Measurements from ENCODE around the gene HOXA11.

HOXA11 gene

DNA sequence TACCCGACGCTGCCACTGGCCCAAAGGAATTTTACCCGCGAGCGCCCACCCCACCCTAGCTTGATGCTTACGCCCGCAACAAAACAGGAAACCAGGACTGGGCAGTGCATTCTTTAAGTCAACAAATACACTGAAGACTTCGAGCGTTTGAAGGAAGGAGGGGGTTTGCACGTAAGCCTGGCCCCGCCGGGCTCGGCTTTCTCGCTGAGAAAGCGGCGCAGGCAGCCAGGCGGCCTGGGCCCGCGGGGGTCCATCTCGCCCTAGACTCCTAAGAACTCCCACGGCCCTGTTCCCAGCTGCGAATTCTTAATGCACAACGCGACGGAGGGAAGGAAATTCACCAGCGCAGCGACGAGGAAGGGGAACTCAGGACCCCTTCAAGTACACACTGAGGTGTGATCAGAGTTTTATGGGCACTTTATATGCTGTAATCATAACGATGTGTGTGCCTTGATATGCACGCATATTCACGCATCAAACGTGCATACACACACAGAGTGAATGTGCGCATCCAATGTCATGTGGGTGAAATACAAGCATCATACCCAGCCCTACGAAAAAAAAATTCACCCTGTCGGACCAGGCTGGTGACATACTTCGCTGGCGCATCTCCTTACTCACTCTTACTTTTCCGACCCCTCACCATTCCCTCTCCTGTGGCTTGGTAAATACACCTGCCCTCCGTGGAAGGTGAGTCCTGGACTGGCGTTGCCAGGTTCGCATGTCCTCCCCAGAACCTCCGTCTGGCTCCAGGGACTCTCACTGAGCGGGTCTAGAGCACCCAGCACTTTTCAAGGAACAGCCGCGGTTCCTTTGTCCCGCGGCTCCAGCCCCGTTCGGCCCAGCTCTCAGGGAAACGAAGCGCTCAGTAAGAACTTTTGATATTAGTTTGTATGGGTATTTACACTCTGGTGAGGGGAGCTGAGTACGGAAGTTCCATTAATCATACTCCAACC is 20.6 kb upstream of the HOXA11 start:
- DNase-seq: no peak

DNA sequence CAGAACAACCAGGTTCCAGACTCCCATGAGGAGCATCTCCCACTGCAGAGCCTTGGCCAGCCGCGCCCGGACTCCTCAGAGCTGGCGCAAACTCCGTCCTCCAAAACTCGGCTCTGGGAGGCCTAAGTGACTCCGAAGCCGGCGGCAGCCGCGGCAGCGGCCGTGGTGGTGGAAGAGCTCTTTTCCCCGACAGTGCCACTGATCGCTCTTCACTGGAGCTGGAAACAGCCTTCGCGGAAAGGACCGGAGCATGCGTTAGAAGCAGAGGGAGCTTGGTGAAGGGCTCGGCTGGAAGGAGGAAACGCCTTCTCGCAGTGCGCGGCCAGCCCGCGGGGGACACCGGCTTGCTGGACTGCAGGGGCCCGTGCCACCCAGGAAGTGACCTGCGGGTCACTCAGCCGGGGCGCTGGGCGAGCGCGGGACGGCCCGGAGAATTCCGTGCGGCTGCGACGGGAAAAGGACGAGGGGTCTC is 19.9 kb upstream of the HOXA11 start:
- DNase-seq: no peak

DNA sequence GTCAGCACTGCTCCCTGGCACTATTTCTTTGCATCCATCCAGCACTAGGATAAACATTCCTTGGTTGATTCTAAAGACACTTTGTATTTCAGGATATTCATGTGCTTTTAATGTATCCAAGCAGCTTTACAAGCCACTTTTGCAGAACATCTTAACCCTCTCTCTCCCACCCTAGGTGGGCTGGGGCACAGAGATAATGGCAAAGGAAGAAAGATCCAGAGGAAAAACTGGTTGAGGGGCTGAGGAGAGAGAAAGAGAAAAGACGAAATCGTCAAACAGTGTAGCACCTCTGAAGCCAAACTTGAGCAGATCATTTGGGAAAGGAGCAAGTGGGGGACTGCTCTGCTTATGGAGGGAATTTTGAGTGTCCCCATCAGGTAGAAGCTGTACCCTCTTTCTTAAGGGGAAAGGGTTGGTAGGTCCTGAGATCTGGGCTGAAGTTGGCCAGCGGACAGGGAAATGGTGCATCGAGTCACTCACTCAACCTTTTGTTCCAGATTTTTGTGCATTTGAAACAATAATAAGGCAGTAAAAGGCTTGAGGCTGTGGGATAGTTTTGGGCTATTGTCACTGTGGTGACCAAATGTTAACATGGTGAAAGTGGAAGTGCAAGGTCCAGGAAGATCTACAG is 19.0 kb upstream of the HOXA11 start:
- DNase-seq: no peak

DNA sequence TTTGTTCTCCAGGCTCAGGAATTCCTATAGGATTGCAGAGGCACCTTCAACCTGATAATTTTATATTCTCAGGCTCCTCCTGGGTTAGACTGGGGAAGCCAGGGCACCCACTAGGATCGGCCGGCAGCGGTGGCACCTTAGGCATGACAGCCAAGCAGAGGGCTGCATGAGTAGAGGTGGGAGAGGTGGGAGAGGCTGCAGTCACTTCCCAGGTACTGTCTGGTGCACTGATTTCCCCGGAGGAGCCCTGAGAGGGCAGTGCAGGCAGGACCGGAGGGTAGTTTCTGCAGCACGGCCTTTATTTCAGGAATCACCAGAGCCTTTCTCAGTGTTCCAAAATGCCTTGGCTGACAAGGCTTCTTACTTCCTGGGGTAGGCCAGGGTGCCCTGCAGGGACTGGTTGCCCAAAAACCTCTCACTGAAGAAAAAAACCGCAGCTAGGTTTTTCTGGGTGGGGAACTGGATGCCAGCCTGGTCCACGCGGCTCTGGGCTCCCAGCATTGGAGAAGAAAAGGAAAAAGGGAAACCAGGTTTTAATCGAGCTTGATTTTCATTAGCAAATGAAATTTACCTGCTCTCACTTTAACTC is 18.4 kb upstream of the HOXA11 start:
- DNase-seq: no peak

DNA sequence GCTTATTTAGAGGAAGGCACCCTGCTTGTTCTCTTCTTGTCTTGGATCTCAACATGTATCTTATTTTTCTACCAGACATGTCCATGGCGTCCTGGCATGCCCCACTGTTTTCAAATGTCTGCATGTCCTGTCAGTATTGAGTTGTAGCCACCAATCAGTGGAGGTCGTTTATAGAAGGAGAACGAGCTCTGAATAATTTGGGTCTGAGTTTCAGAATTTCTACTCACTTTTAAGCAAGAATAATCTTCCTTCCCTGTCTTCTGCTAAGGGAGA is 17.8 kb upstream of the HOXA11 start:
- no peak for DNase-seq

DNA sequence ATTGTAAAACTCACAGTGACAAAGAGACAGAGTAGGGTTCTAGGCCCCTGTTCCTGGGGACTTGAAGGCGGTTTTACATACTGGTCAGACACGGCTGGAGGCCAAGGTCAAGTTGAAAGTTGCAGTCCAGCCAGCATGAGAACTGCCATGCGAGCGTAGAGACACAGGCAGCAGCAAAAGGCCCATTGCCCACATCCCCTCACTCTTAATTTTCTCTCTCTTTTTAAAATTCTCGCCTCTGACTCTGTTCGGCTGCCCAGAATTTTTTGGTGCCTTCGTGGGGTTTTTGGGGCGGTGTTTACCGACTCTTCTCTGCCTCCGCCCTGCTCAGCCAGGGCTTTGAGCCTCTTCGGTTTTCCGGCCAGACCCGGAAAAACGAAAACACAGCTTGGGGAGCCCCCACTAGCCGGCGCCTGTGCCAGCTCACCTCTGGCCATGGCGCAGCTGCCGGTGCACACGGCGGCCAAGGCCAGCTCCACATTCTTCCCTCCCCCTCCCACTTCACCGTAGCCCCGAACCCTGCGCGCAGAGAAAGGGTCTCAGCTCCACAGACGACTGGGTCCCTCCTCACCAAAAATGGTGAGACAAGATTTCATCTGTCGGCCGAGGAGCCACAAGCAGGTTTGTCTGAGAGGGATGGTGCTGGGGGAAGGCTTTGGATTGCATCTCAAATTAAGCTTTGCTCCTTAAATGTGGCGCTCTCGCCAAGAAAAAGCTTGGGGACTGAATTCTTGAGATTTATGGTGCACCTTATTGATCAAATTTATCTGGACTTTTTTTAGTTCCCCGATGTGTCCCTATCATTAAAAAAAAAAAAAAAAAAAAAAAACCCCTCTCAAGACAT is 17.2 kb upstream of the HOXA11 start:
- DNase-seq: no peak

DNA sequence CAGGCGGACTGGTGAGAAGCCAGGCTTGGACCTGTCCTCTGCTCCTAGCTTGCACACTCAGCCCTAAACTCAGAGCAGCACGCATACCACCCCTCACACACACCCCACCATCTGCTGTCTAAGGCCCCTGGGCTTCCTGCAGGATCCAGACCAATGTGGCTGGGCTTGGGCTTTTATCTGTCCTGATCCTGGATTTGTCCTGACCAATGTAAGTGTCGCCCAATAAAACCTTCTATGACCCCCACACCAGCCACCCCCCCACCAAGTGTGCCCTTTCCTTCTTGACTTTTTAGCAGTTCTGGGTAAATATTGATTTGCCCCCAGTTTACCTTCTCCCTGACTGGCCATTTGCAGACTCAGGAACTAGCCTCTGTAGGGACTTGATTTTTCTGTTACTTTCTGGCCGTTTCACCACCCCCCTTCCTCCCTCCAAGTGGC is 16.6 kb upstream of the HOXA11 start:
- DNase-seq: no peak

DNA sequence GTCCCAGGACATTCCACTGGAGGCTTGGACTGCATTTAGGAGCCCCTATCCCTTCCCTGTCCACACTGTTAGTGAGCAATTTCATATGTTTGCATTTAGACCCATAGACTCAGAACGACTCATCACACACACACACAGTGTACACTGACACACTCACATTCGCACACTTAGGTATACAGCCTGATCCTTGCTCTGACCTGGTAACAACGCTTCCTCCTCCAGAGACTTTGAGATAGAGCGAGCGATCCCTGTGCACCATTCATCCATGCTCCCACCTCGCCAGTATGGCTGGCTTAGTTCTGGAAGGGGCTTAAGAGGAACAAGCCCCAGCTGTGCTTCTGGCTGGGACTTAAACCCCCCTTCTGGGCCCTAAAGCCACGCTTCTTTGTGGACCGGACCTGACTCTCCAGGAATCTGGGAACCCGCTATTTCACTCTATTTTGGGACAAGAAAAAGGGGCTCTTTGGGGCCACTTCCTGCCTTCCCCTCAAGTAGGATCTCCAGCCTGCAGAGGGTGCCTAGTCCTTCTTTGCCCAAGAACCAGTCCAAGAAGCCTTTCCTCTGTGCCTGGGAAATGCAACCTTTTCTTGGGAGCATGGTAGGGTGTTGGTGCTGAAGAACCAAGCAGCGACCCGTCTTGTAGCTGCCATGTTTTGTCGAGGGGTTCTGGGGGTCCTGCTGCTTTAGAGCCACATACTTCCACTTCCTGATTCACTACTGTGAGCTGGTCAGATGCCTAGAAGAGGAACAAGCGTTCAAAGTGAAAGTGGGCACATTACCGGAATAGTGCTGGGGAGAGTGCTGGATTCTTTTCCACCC is 15.9 kb upstream of the HOXA11 start:
- no peak for DNase-seq

DNA sequence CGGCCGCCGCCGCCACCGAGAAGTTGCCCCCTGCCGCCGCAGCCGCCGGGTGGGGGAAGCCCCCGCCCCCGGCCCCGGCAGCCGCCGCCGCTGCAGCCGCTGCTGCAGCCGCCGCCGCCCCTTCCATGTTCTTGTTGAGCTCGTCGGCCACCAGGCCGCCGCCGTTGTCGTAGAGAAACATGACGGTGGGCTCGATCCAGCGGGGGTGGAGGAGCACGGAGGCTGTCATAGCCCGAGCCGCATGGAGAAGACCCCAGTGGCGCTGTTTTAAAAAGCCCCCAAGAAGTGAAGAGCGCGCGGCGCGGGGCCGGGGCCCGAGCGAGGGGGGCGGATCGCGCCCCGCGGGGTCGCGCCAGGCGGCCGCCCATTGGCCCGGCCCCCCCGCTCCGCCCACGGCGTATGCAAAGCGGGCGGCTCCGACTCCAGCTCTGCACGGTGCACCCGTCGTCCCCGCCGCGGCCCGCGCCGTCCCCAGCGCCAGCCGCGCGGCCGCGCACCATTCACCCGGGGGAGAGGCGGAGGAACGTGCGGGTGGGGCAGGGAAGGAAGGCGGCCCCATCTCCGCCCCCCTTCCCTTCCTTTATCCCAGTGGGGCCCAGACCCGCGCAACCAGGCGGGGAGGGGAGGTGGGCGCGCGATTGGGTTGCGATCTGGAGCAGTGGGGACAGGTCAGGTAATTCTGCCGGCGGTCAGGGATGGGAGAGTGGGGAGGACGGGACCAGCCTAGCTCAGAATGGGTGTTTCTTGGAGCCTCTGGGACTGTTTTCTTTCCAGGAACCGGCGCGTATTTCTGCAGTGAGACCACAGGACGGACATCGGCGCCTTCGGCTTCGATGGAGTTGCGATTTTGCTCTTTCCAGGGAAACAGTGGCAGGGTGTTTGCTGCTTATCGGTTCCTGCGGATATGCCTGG is 15.1 kb upstream of the HOXA11 start, which contains the start of gene HOXA13:
Gene HOXA13, minus strand, starts transcription at position 243 of the 912 bp plus-strand sequence. Its CDS starts 14 bp downstream, at position 229.
- DNase-seq: peak; percentile 15

DNA sequence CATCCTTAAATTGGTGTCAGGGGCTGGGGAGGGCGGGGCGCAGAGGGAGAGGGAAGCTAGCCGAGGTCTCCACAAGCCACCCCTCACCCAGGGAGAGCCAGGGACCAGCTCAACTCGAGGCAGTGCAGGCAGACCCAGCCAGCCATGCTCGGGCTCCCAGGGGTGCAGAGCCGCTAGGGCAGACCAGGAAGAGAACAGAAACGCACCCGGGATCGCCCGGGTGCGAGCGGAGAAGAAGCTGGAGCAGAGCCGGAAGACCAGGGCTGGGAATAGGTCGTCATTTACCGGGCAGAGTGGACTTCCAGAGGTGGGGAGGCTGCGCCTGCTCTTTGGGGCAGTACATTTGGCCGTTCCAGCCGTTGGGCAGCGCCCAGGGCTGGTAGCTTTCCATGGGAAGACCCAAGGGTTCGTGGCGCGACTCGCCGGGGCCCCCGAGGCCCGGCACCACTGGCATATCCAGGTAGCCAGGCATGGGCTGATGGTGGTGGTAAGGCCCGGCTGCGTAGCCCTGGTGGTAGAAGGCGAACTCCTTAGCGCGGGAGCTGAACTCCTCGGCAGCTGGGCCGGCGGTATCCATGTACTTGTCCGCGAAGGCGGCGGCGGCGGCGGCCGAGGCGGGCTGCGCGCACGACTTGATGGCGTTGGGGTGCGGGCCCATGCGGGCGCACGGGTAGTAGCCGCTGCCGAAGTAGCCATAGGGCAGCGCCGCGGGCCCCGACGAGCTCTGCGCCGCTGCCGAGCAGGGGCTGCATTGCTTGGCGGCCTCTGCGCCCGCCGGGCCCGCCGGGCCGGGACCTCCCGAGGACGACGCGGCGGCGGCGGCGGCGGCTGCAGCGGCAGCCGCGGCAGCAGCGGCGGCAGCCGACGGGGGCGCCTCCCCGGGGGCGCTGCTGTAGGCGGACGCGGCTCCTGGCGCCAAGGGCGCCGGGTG is 14.1 kb upstream of the HOXA11 start:
- no peak for DNase-seq

DNA sequence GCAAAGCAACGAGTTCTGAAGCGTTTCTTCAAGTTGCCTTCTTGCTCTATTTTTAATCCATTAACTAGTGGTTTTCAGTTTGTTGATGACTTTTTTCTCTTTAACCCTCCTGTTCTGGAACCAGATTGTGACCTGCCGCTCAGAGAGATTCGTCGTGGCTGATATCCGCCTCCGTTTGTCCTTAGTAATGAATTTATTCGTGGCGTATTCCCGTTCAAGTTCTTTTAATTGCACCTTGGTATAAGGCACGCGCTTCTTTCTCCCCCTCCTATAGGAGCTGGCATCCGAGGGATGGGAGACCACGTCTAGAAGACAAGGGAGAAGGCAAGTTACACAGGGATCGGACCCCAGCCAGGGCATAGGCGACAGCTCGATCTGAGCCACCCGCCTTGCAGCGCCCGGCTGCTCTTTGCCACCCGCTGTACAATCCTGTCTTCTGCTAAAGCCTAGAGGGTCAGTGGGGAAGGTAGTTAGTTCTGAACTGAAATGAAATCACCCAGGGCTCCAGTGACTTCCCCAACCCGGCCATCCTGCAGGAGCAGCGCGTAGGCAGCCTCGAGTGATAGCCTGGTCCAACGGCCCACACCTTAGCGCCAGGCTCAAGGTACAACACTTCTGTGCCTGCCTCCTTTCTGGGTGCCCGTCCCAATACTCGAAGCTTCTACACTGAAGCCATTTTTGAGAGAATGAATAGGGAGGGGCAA is 13.3 kb upstream of the HOXA11 start:
- DNase-seq: no peak

DNA sequence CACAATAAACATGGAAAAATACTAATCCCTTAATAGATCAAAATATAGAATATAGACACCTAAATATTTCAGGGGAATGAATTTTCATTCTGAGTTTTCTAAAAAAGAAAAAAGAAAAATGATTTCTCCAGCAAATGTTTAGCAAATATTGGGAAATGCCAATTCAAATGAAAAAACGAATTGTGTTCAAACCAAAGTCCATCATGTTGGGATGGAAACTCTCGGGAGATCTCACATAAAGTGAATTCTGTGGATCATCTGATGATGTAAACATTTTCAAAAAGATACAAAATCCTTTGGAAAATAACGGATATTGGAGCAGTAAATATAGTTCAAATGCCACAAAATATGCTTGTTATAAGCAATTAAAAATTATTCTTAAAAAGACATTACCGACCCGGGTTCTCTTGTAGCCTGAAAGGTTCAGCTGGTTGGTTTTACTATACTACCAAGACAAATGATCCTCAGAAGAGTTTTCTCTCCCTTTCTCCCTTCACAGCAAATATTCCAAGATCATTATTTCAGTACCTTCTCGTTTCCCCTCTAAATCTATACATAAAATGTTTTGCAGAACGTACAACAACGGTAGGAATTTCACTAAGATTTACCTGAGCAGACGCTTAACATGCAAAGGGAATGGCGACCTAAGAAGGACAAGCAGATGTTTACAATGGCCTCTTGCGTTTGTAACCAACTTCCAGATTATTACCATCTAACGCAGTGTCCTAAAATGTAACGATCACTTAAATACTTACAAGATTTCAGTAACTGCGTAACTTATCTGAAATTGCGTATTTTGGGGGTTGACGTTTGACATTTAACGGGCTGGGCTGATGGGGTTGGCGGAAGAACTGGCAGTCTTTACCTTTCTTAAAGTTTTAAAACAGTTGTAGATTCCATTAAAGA is 12.4 kb upstream of the HOXA11 start:
- no peak for DNase-seq

DNA sequence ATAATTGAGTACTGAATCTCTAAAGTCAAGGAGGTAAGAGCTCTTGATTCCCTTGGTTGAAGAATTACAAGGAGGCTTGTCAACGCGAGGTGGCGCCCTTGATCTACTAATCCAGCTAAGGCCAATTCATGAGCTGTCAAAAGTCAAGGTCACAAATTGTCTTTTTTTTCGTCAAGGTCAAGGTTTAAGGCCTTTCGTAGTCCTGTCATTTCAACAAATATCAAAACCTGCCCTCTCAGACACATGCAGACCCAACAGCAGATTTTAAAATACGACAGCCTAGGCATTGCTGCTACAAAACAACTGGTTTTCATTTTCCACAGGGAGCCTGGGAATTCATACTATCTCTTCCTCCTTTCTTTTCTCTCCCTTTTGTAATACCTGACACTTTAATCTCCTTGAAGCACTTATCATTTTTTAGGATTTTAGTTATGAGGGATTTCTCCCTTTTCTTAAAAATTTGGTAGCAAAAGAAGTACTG is 11.3 kb upstream of the HOXA11 start:
- peak; percentile 36 for DNase-seq

DNA sequence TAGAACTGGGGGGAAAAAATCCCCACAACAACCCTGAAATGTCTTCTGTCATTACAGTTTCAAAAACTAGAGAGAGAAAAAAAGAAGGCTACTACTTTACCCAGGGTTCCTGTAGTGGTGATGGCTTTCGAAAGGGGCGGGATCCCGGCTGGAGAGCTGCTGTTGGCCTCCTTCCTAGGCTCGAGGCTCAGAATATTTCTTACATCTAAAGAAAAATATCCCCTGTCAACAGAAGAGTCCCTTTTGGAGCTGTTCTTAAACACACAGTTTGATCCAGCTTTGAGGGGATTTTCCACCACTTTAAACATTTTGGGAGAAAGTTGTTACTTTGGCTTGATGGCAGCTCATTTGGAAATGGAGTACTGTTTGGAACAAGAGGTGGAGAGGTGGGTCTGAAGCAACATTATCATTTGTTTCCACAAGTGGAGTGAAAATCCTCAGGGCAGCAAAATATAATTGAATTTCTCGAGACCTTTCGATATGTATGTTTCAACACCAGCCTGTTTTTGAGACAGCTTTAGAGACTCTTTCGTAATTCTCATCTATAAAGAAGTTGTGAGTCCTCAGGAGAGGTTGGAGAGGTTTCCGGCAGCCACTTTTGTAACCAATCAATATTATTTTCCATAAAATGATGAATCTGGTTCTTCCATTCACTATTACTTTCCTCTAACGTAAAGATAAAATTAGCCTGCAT is 9.8 kb upstream of the HOXA11 start:
- no peak for DNase-seq

DNA sequence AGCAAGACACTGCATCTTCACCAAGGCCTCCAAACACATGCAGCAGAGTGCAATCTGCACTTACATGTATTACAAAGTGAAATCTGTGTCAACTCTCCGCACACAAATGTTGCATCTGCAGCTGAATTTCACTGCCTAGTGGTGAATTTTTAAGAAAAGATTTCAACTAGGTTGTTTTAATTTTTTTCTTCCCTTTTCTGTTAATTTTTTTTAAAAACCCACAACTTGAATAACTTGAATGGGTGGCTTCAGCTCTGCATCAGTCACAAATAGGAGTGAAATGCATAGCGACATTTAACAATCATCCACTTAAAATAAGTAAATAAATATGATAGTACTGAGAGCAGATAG is 8.9 kb upstream of the HOXA11 start:
- no peak for DNase-seq

DNA sequence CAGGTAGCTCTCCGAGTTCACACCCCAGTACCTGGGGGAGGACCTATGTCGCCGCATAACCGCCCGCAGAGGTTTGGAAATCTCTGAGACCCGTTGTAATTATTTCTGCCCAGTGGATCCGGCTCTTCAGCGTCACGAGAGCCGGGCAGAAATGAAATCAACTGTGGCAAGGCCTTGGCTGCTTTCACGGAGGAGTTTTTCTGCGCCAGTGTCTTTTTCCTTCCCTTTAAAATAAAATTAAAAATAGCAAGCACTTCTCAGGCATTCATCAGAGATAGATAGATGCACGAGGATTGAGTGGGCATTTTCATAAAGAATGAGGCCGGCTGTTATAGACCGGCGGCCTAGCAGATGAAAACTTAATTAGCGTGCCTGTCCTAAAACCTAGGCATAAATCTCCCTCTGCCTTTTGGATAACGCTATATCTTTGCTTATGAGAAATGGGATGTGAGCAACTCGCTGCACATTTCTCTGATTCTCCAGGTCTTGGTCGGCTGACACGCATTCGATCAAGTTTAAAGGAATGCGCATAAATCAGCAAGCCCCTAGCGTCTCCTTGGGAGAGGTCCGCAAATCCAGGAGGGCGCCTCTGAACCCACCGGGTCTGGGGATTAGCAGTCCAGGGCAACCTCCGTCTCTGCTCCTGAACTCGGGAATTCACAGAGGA is 8.4 kb upstream of the HOXA11 start:
- DNase-seq: no peak
